Lower leg skin (tissue), 3 donors: ENCODE data around the gene SLC5A11.

Experiments
- POLR2A ChIP-seq, 2 donors: fragments of 450-650 bp; IDR thresholded peaks; one replicate each; pipeline ENCODE4 v1.6.1; 2016 to 2017; ENCODE audit warnings: antibody characterized with exemption in 2 of 2, mild to moderate bottlenecking in 1 of 2, moderate library complexity in 1 of 2
- TF ChIP-seq, protein P1 (sequence below), 3 donors: fragments of 450-650 bp; IDR thresholded peaks; one replicate each; pipeline ENCODE4 v1.5.1; 2016; ENCODE audit warnings: antibody characterized with exemption in 3 of 3, mild to moderate bottlenecking in 3 of 3, moderate library complexity in 2 of 3

GRCh38 chr16:24800586-24800985 lies 45.2 kb upstream of the SLC5A11 start:
- TF ChIP-seq POLR2A (IDR thresholded peaks at IDR 0.05): no peak
- TF ChIP-seq, protein P1, sequence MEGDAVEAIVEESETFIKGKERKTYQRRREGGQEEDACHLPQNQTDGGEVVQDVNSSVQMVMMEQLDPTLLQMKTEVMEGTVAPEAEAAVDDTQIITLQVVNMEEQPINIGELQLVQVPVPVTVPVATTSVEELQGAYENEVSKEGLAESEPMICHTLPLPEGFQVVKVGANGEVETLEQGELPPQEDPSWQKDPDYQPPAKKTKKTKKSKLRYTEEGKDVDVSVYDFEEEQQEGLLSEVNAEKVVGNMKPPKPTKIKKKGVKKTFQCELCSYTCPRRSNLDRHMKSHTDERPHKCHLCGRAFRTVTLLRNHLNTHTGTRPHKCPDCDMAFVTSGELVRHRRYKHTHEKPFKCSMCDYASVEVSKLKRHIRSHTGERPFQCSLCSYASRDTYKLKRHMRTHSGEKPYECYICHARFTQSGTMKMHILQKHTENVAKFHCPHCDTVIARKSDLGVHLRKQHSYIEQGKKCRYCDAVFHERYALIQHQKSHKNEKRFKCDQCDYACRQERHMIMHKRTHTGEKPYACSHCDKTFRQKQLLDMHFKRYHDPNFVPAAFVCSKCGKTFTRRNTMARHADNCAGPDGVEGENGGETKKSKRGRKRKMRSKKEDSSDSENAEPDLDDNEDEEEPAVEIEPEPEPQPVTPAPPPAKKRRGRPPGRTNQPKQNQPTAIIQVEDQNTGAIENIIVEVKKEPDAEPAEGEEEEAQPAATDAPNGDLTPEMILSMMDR (IDR thresholded peaks at IDR 0.05): no peak
